HCT116 (cell line): ENCODE measurements around the gene MAP3K4. TPM values are rescaled to one million over a fixed set of nuclear protein-coding genes. Genes with fewer than 3 reads are reported as not detected.

Experiments
- ATAC-seq: fragments of 200-7000 bp; cut with Tn5 transposase; 2 replicates; pipeline ENCODE4 v1.9.1; 2020; ENCODE audit warnings: mild to moderate bottlenecking, moderate library complexity
- BruUV-seq: library from RNA; stranded (reverse); fragments of 400-500 nt; replicated peaks from 2 replicates; lab custom pipeline; 2021; lab: Mats Ljungman, UMichigan
- CTCF ChIA-PET: fragments of 300-600 bp; sonication (Branson Sonifier 250); formaldehyde crosslinking; loops from one replicate; lab custom pipeline; 2021; ENCODE audit warnings: antibody characterized with exemption; lab: Charles Lee
- POLR2A ChIA-PET: fragments of 300-600, 350-600 bp; sonication (Branson Sonifier 250); formaldehyde crosslinking; loops from one replicate; lab custom pipeline; 2021; ENCODE audit warnings: antibody characterized with exemption; lab: Charles Lee
- RAD21 ChIA-PET, 2 experiments: fragments of 300-600 bp; sonication (Branson Sonifier 250); formaldehyde crosslinking; loops; one replicate each; lab custom pipeline; 2023; ENCODE audit warnings: low total read pairs in 2 of 2; ENCODE audit not compliant: uncharacterized antibody in 2 of 2, unreplicated experiment in 2 of 2, low non-redundant PET in 1 of 2; lab: Charles Lee
- DNase-seq: peaks from one replicate; pipeline ENCODE4 v3.0.0-alpha.2; 2010; ENCODE audit warnings: low read depth, low spot score
- H2AFZ ChIP-seq: fragments of 200-600 bp; shearing (Covaris generic), sonication (generic); 2 replicates; pipeline ENCODE4 v1.6.1; 2017; ENCODE audit warnings: low read depth, mixed run types, mixed read lengths, antibody characterized with exemption, low read length; ENCODE audit not compliant: poor library complexity, severe bottlenecking
- H3K27ac ChIP-seq: 2 replicates; pipeline ENCODE4 v1.5.1; 2012; ENCODE audit warnings: low read depth, low read length
- H3K27me3 ChIP-seq: fragments of 200-600 bp; sonication (generic); 2 replicates; pipeline ENCODE4 v1.6.1; 2016; ENCODE audit warnings: mixed run types, low read length, mixed read lengths; ENCODE audit not compliant: insufficient read depth
- H3K36me3 ChIP-seq, 2 experiments: fragments of 200-500 bp in 1 of 2; fragments of 200-600 bp in 1 of 2; sonication (Bioruptor generic) in 1 of 2; sonication (generic) in 1 of 2; 2 replicates each; pipeline versions ENCODE4 v1.5.1 to v1.6.1; 2014 to 2016; ENCODE audit warnings: low read length in 2 of 2, inconsistent platforms in 1 of 2, mixed read lengths in 1 of 2, mixed run types in 1 of 2; ENCODE audit not compliant: insufficient read depth in 2 of 2, control insufficient read depth in 1 of 2
- H3K4me1 ChIP-seq, 2 experiments: fragments of 200-600 bp in 1 of 2; sonication (generic) in 1 of 2; 2 replicates each; pipeline versions ENCODE4 v1.5.1 to v1.6.1; 2012 to 2017; ENCODE audit warnings: low read length in 2 of 2, inconsistent platforms in 1 of 2, mild to moderate bottlenecking in 1 of 2, mixed read lengths in 1 of 2, mixed run types in 1 of 2, moderate library complexity in 1 of 2; ENCODE audit not compliant: insufficient read depth in 2 of 2, control insufficient read depth in 1 of 2
- H3K4me2 ChIP-seq: fragments of 200-600 bp; sonication (generic); 2 replicates; pipeline ENCODE4 v1.6.1; 2017; ENCODE audit warnings: mixed run types, low read length, mixed read lengths
- H3K4me3 ChIP-seq, 2 experiments: fragments of 200-600 bp in 1 of 2; sonication (generic) in 1 of 2; replicated peaks in 1 of 2; 2 replicates each; pipeline ENCODE4 v1.5.1; 2011 to 2016; ENCODE audit warnings: low read length in 2 of 2, control low read depth in 1 of 2, low read depth in 1 of 2, mild to moderate bottlenecking in 1 of 2, mixed read lengths in 1 of 2, mixed run types in 1 of 2
- H3K79me2 ChIP-seq: fragments of 200-600 bp; sonication (generic); 2 replicates; pipeline ENCODE4 v1.6.1; 2017; ENCODE audit warnings: mild to moderate bottlenecking, mixed run types, low read length, moderate library complexity, mixed read lengths; ENCODE audit not compliant: insufficient read depth
- H3K9ac ChIP-seq: fragments of 200-600 bp; sonication (generic); 2 replicates; pipeline ENCODE4 v1.6.1; 2016; ENCODE audit warnings: low read length, mixed read lengths
- H3K9me2 ChIP-seq: fragments of 200-600 bp; sonication (generic), shearing (Covaris generic); 2 replicates; pipeline ENCODE4 v1.6.1; 2017; ENCODE audit warnings: mixed run types, mild to moderate bottlenecking, moderate library complexity; ENCODE audit not compliant: insufficient read depth
- H3K9me3 ChIP-seq, 2 experiments: fragments of 200-500 bp in 1 of 2; fragments of 200-600 bp in 1 of 2; sonication (Bioruptor generic) in 1 of 2; sonication (generic) in 1 of 2; 2 replicates each; pipeline ENCODE4 v1.6.1; 2014 to 2017; ENCODE audit warnings: low read length in 2 of 2, mixed read lengths in 2 of 2, inconsistent platforms in 1 of 2, low read depth in 1 of 2, mild to moderate bottlenecking in 1 of 2, mixed run types in 1 of 2, moderate library complexity in 1 of 2; ENCODE audit not compliant: control insufficient read depth in 1 of 2, insufficient read depth in 1 of 2
- H4K20me1 ChIP-seq: fragments of 200-600 bp; sonication (generic), shearing (Covaris generic); 2 replicates; pipeline ENCODE4 v1.6.1; 2017; ENCODE audit warnings: mixed run types, mild to moderate bottlenecking, moderate library complexity; ENCODE audit not compliant: insufficient read depth
- CBX3 ChIP-seq: IDR thresholded peaks from 2 replicates; pipeline ENCODE4 v1.6.1; 2012; ENCODE audit warnings: low read depth
- CEBPB ChIP-seq: IDR thresholded peaks from 2 replicates; pipeline ENCODE4 v1.6.1; 2012; ENCODE audit warnings: low read depth
- EGR1 ChIP-seq: IDR thresholded peaks from 2 replicates; pipeline ENCODE4 v1.6.1; 2012; ENCODE audit warnings: low read depth
- ELF1 ChIP-seq: IDR thresholded peaks from 2 replicates; pipeline ENCODE4 v1.6.1; 2012; ENCODE audit warnings: low read depth, borderline replicate concordance
- EZH2phosphoT487 ChIP-seq: fragments of 200-600 bp; IDR thresholded peaks from 2 replicates; pipeline ENCODE4 v1.6.1; 2018; ENCODE audit warnings: antibody characterized with exemption, borderline replicate concordance
- JUND ChIP-seq: IDR thresholded peaks from 2 replicates; pipeline ENCODE4 v1.6.1; 2012
- POLR2A ChIP-seq: IDR thresholded peaks from 2 replicates; pipeline ENCODE4 v1.7.0; 2011; ENCODE audit warnings: borderline replicate concordance; ENCODE audit not compliant: insufficient read depth, insufficient read length; ENCODE audit errors: extremely low read depth
- POLR2AphosphoS5 ChIP-seq: IDR thresholded peaks from 2 replicates; pipeline ENCODE4 v1.6.1; 2011; ENCODE audit warnings: mild to moderate bottlenecking, low read depth, low read length, moderate library complexity
- SIN3A ChIP-seq: IDR thresholded peaks from 2 replicates; pipeline ENCODE4 v1.6.1; 2012; ENCODE audit warnings: low read depth
- TCF7L2 ChIP-seq: IDR thresholded peaks from 2 replicates; pipeline ENCODE4 v1.7.0; 2011; ENCODE audit warnings: borderline replicate concordance, inconsistent platforms; ENCODE audit not compliant: insufficient read depth, insufficient read length; ENCODE audit errors: extremely low read depth
- YY1 ChIP-seq: IDR thresholded peaks from 2 replicates; pipeline ENCODE4 v1.6.1; 2011; ENCODE audit warnings: low read length, low read depth, moderate library complexity, mild to moderate bottlenecking; ENCODE audit not compliant: insufficient replicate concordance; ENCODE audit errors: extremely low read depth
- ZFX ChIP-seq: fragments of 450-650 bp; IDR thresholded peaks from 2 replicates; pipeline ENCODE4 v1.6.1; 2017
- intact Hi-C: fragments of 100-400 bp; cut with micrococcal nuclease; formaldehyde crosslinking; loops from 2 replicates; pipeline ENCODE4 v1.10.0; 2022
- total RNA-seq: library from RNA; stranded (reverse); gene quantifications from one replicate; pipeline ENCODE4 v1.2.1, GENCODE V29; 2021; ENCODE audit not compliant: unreplicated experiment
- TF ChIP-seq, protein P1 (sequence below): IDR thresholded peaks from 2 replicates; pipeline ENCODE4 v1.6.1; 2012
- TF ChIP-seq, protein P2 (sequence below): IDR thresholded peaks from 2 replicates; pipeline ENCODE4 v1.6.1; 2011; ENCODE audit warnings: mild to moderate bottlenecking, low read length, moderate library complexity; ENCODE audit not compliant: insufficient replicate concordance; ENCODE audit errors: extremely low read depth
- TF ChIP-seq, protein P3 (sequence below): IDR thresholded peaks from 2 replicates; pipeline ENCODE4 v1.6.1; 2012

The MAP3K4 gene
- total RNA-seq, 1 experiment from 2014 or later = 46.5 TPM

DNA sequence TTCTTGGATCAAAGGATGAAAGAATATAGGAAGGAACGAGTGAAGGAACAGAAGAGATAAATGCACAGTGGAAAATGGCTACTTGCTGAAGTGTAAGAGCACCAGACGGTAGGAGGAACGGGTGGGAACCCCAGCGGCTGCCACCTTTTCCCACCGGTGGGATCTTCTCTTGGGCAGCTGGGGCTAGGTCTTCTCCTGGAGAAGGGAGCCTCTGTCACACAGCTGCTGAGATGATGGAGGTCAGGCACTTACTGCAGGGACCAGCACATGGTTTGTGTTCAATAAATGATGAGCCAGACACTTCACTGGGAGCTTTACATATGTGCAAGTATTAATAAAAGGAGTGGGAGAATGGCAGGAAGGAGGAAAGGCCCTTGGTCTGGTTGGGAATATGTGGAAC, 158.6 kb downstream of the MAP3K4 start:
- Histone ChIP-seq H3K9ac (no peak overlapping the region), H3K4me2 (no peak overlapping the region), H3K4me1 (no peaks in the 10 kb centered on the region), H3K27me3 (no peaks in the 10 kb centered on the region), H3K27ac (no peak overlapping the region), H3K9me3 (no peaks in the 10 kb centered on the region), H3K36me3 (no peaks in the 10 kb centered on the region), H2AFZ (no peak overlapping the region), H4K20me1 (no peaks in the 10 kb centered on the region; the same call in 1 of the 2 replicates), H3K79me2 (no peaks in the 10 kb centered on the region), H3K4me3 (no peak overlapping the region), H3K9me2 (no peaks in the 10 kb centered on the region)
- ChIA-PET CTCF (interaction anchor here (5.0 kb wide), 1 partner anchor 221 kb away, joined by 23 read pairs; no protein-coding TSS in a partner anchor), RAD21 (no interaction called here), POLR2A (no interaction called here)
- intact Hi-C loops = no loop called here
- BruUV-seq = no TSS peak
- DNase-seq = no peak
- no peak for TF ChIP-seq TCF7L2
- no peak for TF ChIP-seq CBX3
- no peak for TF ChIP-seq ELF1
- no peak for TF ChIP-seq POLR2AphosphoS5
- TF ChIP-seq, protein P1, sequence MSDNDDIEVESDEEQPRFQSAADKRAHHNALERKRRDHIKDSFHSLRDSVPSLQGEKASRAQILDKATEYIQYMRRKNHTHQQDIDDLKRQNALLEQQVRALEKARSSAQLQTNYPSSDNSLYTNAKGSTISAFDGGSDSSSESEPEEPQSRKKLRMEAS = no peak
- TF ChIP-seq ZFX = no peak
- TF ChIP-seq EZH2phosphoT487 = no peak
- TF ChIP-seq EGR1 = no peak
- TF ChIP-seq SIN3A = no peak
- TF ChIP-seq, protein P2, sequence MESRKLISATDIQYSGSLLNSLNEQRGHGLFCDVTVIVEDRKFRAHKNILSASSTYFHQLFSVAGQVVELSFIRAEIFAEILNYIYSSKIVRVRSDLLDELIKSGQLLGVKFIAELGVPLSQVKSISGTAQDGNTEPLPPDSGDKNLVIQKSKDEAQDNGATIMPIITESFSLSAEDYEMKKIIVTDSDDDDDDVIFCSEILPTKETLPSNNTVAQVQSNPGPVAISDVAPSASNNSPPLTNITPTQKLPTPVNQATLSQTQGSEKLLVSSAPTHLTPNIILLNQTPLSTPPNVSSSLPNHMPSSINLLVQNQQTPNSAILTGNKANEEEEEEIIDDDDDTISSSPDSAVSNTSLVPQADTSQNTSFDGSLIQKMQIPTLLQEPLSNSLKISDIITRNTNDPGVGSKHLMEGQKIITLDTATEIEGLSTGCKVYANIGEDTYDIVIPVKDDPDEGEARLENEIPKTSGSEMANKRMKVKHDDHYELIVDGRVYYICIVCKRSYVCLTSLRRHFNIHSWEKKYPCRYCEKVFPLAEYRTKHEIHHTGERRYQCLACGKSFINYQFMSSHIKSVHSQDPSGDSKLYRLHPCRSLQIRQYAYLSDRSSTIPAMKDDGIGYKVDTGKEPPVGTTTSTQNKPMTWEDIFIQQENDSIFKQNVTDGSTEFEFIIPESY = no peak
- TF ChIP-seq, protein P3, sequence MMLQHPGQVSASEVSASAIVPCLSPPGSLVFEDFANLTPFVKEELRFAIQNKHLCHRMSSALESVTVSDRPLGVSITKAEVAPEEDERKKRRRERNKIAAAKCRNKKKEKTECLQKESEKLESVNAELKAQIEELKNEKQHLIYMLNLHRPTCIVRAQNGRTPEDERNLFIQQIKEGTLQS = no peak
- no peak for TF ChIP-seq CEBPB
- no peak for TF ChIP-seq POLR2A
- TF ChIP-seq JUND = no peak
- TF ChIP-seq YY1 = no peak
- no peak for ATAC-seq
